ENCODE results near the gene CACNA1C. TPM values are rescaled to one million over a fixed set of nuclear protein-coding genes. Genes with fewer than 3 reads are reported as not detected.

The CACNA1C gene
- total RNA-seq, 2 experiments from 2014 or later, result 0.05 to 0.08 TPM

DNA sequence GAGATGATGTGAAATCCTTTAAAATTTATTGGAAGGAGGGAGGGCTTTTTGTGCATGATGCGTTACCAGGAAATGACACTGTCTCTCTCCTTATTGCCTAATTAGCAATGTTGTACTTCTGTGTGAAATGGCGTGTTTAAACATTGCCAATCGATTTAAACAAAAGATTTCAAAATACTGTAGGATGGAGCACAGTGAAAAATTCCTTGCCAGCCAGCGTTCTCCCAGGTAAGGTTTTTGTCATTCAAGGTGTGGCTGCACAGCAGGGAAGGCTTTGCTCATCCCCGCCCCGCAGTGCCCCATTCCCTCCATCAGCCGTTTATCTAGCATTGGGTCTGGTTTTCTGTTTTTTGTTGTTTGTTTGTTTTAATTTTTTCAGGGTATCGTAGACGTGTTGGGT, 137.3 kb downstream of the CACNA1C start:
- Histone ChIP-seq H3K36me3 (ENCODE audit: insufficient read depth, low read length) (no peaks in the 10 kb centered on the region), H3K4me3 (ENCODE audit: low read length) (no peak overlapping the region), H3K4me1 (ENCODE audit: insufficient read depth, low read length) (no peaks in the 10 kb centered on the region), H3K9me3 (ENCODE audit: control insufficient read depth in 1 of 2, insufficient read depth in 1 of 2, low read length in 2 of 2) (no peaks in the 10 kb centered on the region), H3K27me3 (ENCODE audit: control insufficient read depth in 1 of 2, insufficient read depth in 2 of 2, low read length in 2 of 2) (peaks cover 0 to 4% of the 10 kb centered on the region in 2 experiments), H3K27ac (ENCODE audit: low read depth in 1 of 2, low read length in 2 of 2) (no peak overlapping the region)
- DNase-seq (no peak), ATAC-seq (ENCODE audit: poor library complexity) (no peak)
- no peak overlapping the region for H3K27ac Mint-ChIP-seq
- H3K36me3 Mint-ChIP-seq (ENCODE audit: low read depth), result no peaks in the 10 kb centered on the region
- H3K27me3 Mint-ChIP-seq, result no peaks in the 10 kb centered on the region
- TF ChIP-seq, protein P1, sequence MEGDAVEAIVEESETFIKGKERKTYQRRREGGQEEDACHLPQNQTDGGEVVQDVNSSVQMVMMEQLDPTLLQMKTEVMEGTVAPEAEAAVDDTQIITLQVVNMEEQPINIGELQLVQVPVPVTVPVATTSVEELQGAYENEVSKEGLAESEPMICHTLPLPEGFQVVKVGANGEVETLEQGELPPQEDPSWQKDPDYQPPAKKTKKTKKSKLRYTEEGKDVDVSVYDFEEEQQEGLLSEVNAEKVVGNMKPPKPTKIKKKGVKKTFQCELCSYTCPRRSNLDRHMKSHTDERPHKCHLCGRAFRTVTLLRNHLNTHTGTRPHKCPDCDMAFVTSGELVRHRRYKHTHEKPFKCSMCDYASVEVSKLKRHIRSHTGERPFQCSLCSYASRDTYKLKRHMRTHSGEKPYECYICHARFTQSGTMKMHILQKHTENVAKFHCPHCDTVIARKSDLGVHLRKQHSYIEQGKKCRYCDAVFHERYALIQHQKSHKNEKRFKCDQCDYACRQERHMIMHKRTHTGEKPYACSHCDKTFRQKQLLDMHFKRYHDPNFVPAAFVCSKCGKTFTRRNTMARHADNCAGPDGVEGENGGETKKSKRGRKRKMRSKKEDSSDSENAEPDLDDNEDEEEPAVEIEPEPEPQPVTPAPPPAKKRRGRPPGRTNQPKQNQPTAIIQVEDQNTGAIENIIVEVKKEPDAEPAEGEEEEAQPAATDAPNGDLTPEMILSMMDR (IDR thresholded peaks at IDR 0.05), result no peak
- H3K4me3 Mint-ChIP-seq, result no peak overlapping the region
- ChIA-PET POLR2A (no interaction called here), CTCF (no interaction called here)
- no peaks in the 10 kb centered on the region for H3K4me1 Mint-ChIP-seq (ENCODE audit: low read depth)
- intact Hi-C loops (cut with DNase I, micrococcal nuclease), result no loop called here
- no peaks in the 10 kb centered on the region for H3K9me3 Mint-ChIP-seq

DNA sequence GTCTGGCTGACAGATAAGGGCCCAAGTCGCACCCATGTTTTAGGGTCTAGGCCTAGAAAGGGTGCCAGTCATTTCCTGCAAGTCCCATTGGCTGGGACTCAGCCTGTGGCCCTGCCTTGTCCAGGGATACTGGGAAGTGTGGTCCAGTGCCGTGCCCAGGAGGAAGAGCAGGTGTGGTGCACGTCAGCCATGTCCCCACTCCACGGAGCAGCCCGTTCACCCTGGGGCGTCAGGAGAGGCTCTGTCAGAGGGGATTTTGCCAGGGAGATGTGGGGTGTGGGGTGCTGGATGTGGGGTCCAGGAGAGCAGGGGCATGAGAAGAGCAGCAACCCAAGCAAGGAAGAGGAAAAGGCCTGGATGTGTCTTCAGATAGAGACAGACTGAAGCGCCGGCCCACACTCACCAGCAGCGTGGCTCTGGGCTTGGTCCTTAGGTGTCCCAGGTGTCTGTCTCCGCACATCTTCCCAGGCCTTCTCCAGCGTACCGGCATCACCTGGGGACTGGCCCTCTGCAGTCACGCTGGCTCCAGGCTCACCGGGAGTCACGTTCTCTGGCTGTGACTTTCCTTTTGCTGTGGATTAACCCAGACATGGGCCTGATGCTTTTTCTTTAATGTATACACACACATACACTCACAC, 138.2 kb downstream of the CACNA1C start:
- Mint-ChIP-seq H3K36me3 (ENCODE audit: low read depth) (no peaks in the 10 kb centered on the region), H3K4me1 (ENCODE audit: low read depth) (no peaks in the 10 kb centered on the region), H3K27me3 (no peaks in the 10 kb centered on the region), H3K27ac (no peak overlapping the region), H3K9me3 (no peaks in the 10 kb centered on the region), H3K4me3 (no peak overlapping the region)
- no peaks in the 10 kb centered on the region for H3K9me3 ChIP-seq (ENCODE audit: control insufficient read depth in 1 of 2, insufficient read depth in 1 of 2, low read length in 2 of 2)
- no peaks in the 10 kb centered on the region for H3K4me1 ChIP-seq (ENCODE audit: insufficient read depth, low read length)
- intact Hi-C loops (cut with DNase I, micrococcal nuclease), result no loop called here
- no peak overlapping the region for H3K4me3 ChIP-seq (ENCODE audit: low read length)
- ATAC-seq (ENCODE audit: poor library complexity), result no peak
- no peaks in the 10 kb centered on the region for H3K36me3 ChIP-seq (ENCODE audit: insufficient read depth, low read length)
- TF ChIP-seq, protein P1 (IDR thresholded peaks at IDR 0.05), result no peak
- peaks cover 0 to 4% of the 10 kb centered on the region in 2 experiments for H3K27me3 ChIP-seq (ENCODE audit: control insufficient read depth in 1 of 2, insufficient read depth in 2 of 2, low read length in 2 of 2)
- no peak overlapping the region for H3K27ac ChIP-seq (ENCODE audit: low read depth in 1 of 2, low read length in 2 of 2)
- CTCF ChIA-PET, result no interaction called here
- POLR2A ChIA-PET, result no interaction called here
- no peak for DNase-seq

DNA sequence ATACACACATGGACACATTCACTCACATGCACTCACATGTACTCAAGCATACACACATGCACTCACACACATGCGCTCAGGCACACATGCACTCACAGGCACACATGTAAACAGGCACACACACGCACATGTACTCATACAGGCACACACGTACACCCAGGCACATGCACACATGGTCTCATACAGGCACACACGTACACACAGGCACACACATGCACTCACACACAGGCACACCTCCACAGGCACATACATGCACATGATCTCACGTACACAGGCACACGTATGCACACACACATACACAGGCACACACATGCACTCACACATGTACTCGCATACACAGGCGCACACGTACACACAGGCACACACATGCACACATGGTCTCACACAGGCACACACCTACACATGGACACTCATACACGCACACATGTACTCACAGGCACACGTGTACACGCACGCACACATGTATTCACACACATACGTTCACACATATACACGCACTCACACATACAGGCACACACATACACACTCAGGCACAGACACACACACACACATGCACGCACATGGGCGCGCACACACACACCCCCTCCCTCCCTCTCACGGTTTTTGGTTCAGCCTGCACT, 138.9 kb downstream of the CACNA1C start:
- H3K4me1 Mint-ChIP-seq (ENCODE audit: low read depth), result no peaks in the 10 kb centered on the region
- TF ChIP-seq, protein P1 (IDR thresholded peaks at IDR 0.05), result no peak
- intact Hi-C loops (cut with DNase I, micrococcal nuclease), result no loop called here
- CTCF ChIA-PET, result no interaction called here
- Histone ChIP-seq H3K9me3 (ENCODE audit: control insufficient read depth in 1 of 2, insufficient read depth in 1 of 2, low read length in 2 of 2) (no peaks in the 10 kb centered on the region), H3K27me3 (ENCODE audit: control insufficient read depth in 1 of 2, insufficient read depth in 2 of 2, low read length in 2 of 2) (no peaks in the 10 kb centered on the region), H3K27ac (ENCODE audit: low read depth in 1 of 2, low read length in 2 of 2) (no peak overlapping the region), H3K4me3 (ENCODE audit: low read length) (no peak overlapping the region), H3K4me1 (ENCODE audit: insufficient read depth, low read length) (no peaks in the 10 kb centered on the region), H3K36me3 (ENCODE audit: insufficient read depth, low read length) (no peaks in the 10 kb centered on the region)
- no peak for ATAC-seq (ENCODE audit: poor library complexity)
- H3K4me3 Mint-ChIP-seq, result no peak overlapping the region
- POLR2A ChIA-PET, result no interaction called here
- H3K9me3 Mint-ChIP-seq, result no peaks in the 10 kb centered on the region
- no peaks in the 10 kb centered on the region for H3K27me3 Mint-ChIP-seq
- H3K27ac Mint-ChIP-seq, result no peak overlapping the region
- DNase-seq, result no peak
- H3K36me3 Mint-ChIP-seq (ENCODE audit: low read depth), result no peaks in the 10 kb centered on the region

All from CD4-positive, alpha-beta T cell (primary cell).